VCaP (cell line): Measurements from ENCODE around the gene ARHGAP31.

ENCODE experiments used
- H3K27ac ChIP-seq: fragments of 450-650 bp; 2 replicates; pipeline ENCODE4 v1.5.1; 2017
- CTCF ChIP-seq: fragments of 450-650 bp; conservative IDR thresholded peaks from 2 replicates; pipeline ENCODE4 v1.5.1; 2017; ENCODE audit warnings: mild to moderate bottlenecking, moderate library complexity

Gene ARHGAP31

GRCh38 chr3:119296727-119297122 is 2.5 kb downstream of the ARHGAP31 start:
- no peak overlapping the region for H3K27ac ChIP-seq
- TF ChIP-seq CTCF: no peak

- TF ChIP-seq CTCF: no peak
- H3K27ac ChIP-seq: no peak overlapping the region
Observed at GRCh38 chr3:119297169-119297568, 3.0 kb downstream of the ARHGAP31 start.

DNA sequence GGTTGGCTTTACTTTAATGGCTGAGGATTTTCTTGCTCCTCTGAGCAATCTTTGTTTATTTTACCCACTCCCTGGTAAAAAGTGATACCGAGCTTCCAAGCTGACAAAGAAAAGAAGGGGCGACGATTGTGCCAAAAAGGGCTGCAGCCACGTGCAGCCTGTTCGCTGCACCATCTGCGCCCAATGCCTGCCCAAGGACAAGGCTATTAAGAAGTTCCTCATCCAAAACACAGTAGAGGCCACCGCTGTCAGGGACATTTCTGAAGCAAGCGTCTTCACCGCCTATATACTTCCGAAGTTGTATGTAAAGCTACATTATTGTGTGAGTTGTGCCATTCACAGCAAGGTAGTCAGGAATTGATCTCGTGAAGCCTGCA is 4.4 kb downstream of the ARHGAP31 start:
- no peak for TF ChIP-seq CTCF
- no peak overlapping the region for H3K27ac ChIP-seq

DNA sequence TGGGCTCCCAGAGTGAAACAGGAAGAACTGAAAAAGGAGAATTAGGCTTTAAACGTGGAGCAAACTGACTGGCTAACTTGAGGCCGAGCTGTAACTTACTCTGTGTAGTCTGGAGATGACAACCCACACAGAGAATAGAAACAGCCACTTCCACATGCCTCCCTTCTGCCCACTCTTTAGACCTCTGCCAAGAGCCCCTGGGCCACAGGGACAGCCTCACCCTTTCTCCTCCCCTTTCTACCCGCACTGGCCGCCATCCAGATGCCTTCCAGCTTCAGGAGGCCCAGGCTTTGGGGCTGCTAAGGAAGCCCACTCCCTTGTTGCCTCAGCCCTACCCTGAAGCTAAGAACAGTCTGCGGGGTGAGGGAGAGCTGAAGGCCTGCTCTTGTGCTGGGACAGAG is 6.8 kb downstream of the ARHGAP31 start:
- no peak for TF ChIP-seq CTCF
- H3K27ac ChIP-seq: no peak overlapping the region

DNA sequence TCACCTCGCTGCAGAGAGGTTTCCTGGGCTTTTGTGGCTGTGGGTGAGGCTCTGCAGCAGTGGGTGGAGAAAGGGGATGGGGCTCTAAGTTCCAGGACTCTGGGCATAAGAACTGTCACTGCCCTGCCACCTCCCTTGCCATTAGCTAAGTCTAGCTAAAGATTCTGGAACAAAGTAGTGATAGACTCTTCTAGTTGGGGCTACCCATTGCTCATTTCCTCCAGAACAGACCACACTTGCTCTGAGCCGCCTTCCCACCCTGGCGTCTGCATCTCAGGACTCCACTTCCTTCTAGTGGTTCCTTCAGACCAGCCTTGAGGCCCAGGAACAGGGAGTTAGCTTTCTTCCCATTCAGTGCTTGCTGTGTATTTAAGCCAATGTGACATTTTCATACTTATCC is 7.5 kb downstream of the ARHGAP31 start:
- TF ChIP-seq CTCF: no peak
- no peak overlapping the region for H3K27ac ChIP-seq

DNA sequence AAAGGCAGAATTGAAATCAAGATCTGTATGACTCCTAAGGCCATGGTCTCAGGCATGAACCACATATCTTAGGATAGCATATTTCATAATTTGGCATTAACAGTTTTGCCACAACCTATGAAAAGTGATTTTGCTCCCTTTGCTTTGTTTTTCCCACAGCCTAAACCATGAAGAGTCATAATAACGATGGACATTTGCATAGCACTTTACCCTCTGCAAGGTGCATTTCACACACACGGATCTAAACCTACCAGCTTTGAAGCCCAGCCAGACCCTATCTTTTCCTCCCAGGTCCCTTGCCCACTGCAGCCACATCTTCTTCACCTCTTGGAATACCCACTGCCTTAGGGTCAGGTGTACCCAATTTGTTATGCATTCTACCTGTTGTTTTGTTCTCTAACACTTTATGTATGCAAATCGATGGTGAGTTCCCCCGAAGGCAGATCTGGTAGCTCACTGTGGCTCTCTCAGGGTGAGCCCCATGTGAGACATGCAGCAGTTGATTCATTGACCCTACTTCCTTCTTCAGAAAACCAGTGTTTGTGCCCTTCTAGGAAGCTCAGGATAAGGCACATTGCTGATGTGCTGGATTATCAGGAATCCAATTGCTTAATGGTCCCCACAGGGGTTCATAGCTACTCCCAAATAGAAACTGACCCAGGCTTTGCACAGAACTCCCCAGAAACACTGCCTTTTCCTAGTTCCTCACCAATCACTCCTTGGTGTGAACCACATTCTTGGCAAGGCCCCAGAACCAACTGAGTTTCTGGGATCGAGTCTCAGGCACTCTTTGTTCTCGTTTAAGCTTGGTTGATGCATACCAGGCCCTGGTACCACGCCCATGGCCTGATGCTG is 8.7 kb downstream of the ARHGAP31 start:
- H3K27ac ChIP-seq: no peak overlapping the region
- no peak for TF ChIP-seq CTCF

GRCh38 chr3:119304201-119304713 is 10.1 kb downstream of the ARHGAP31 start:
- no peak overlapping the region for H3K27ac ChIP-seq
- TF ChIP-seq CTCF: no peak
